ENCODE data around the gene TTLL9.

The TTLL9 gene

DNA sequence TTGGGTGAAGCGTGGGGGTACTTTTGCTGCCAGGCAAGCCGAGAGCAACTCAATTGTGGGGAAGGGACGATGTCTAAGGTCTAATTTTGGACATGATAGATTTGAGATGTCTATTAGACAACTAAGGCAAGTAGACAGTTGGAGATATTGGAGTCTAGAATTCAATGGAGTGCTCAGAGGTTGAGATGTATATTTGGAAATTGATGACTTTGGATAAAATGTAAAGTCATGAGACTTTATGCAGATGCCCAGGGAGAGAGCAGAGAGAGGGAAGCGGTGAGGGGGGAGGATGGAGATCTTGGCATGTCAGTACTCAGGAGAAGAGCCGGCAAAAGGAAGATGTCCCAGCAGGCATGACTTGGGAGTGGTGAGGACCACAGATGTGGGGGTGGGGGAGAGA is 44.4 kb upstream of the TTLL9 start:
- no peak for TF ChIP-seq CTCF (IDR thresholded peaks at IDR 0.05)

DNA sequence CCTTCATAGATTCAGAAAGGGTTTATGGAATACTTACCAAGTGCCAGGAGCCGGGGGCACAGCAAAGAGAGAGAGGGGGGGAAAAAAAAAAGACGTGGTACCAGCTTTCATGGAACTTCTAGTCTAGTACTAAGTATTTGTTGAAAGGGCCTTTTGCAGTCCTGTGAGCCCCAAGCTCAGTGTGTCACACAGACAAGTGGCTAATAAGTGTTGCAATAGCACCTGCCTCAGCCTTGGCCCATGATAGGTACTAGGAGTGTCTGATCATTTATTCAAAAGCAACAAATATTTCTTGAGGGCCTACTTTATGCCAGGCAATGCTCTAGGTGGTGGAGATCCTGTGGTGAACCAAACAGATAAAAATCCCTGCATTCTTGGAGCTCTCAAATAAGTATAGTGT is 43.4 kb upstream of the TTLL9 start:
- TF ChIP-seq CTCF (IDR thresholded peaks at IDR 0.05): no peak

- TF ChIP-seq CTCF (IDR thresholded peaks at IDR 0.05): no peak
Observed at GRCh38 chr20:31829731-31830130, 40.7 kb upstream of the TTLL9 start.

- no peak for TF ChIP-seq CTCF (IDR thresholded peaks at IDR 0.05)
Observed at GRCh38 chr20:31830406-31830981, 39.9 kb upstream of the TTLL9 start.

DNA sequence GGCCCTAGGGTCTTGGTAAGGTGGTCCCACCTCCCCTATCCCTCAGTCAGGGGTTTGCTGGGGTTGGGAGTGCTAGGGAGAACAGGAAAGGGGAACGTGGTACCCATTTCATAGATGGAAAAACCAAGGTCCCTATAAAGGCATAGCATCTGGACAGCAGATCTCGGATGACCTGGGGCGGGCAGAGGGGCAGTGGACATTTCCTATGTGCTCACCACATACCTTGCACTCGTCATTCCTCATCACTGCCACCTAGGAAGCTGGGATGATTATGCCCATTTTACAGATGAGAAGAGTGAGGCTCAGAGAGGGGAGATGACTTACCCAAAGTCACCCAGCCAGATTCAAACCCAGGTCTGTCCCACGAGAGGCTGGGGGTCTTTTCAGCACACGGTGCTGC is 39.2 kb upstream of the TTLL9 start:
- TF ChIP-seq CTCF (IDR thresholded peaks at IDR 0.05): no peak

DNA sequence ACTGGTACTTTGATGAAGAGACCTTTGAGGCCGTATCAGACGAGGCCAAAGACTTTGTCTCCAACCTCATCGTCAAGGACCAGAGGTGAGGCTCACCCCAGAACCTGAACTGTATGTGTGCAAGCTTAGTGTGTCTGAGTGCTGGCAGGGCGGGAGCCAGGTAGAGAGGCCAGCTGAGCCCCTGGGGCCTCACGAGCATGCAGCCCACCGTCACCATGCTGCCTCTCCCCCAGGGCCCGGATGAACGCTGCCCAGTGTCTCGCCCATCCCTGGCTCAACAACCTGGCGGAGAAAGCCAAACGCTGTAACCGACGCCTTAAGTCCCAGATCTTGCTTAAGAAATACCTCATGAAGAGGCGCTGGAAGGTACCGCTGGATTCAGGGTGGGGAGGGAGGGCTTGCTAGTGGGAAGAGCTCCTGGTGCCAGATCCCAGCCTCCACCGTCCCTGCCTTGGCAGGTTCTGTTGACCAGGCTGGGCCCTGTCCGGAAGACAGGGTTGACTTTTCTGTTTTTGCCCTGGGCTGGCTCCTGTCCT is 38.6 kb upstream of the TTLL9 start:
- TF ChIP-seq CTCF (IDR thresholded peaks at IDR 0.05): no peak

- peak; percentile 86 for TF ChIP-seq CTCF (IDR thresholded peaks at IDR 0.05)
Observed at GRCh38 chr20:31833130-31833930, 37.1 kb upstream of the TTLL9 start.

Measured in LNCAP (cell line).